CD4-positive, CD25-positive, alpha-beta regulatory T cell (primary cell): ENCODE results near the gene ELMO1. TPM values are rescaled to one million over a fixed set of nuclear protein-coding genes. Genes with fewer than 3 reads are reported as not detected.
A peak's percentile ranks its signal among the peaks of the same experiment; 100 is the strongest.

Experiments
- ATAC-seq, 2 donors: fragments of 150-1000 bp; cut with Tn5 transposase; one replicate each; pipeline ENCODE4 v1.10.0; 2021; ENCODE audit warnings: low read depth in 2 of 2, moderate number of reproducible peaks in 2 of 2, moderate library complexity in 1 of 2
- DNase-seq, 3 donors: peaks; one replicate each; pipeline versions ENCODE4 v3.0.0 to v3.0.0-alpha.2; 2012 to 2022; ENCODE audit warnings: mixed read lengths in 1 of 3
- H3K27ac ChIP-seq: one replicate; pipeline ENCODE4 v1.7.0; 2013; ENCODE audit warnings: mild to moderate bottlenecking, low read length; ENCODE audit not compliant: insufficient read depth, poor library complexity, severe bottlenecking
- H3K27me3 ChIP-seq: one replicate; pipeline ENCODE4 v1.7.0; 2013; ENCODE audit warnings: low read length; ENCODE audit not compliant: control insufficient read depth, insufficient read depth
- H3K36me3 ChIP-seq: one replicate; pipeline ENCODE4 v1.7.0; 2013; ENCODE audit warnings: mild to moderate bottlenecking, low read length, moderate library complexity; ENCODE audit not compliant: control insufficient read depth, insufficient read depth
- H3K4me1 ChIP-seq: 2 replicates; pipeline ENCODE4 v1.7.0; 2013; ENCODE audit warnings: mild to moderate bottlenecking, low read length; ENCODE audit not compliant: insufficient read depth, control insufficient read depth, poor library complexity, severe bottlenecking
- H3K4me3 ChIP-seq: one replicate; pipeline ENCODE4 v1.7.0; 2013; ENCODE audit warnings: low read depth, mild to moderate bottlenecking, low read length, moderate library complexity
- H3K9me3 ChIP-seq, 2 experiments: 1 replicate in 1 of 2; 2 replicates in 1 of 2; pipeline ENCODE4 v1.7.0; 2013; ENCODE audit warnings: low read length in 2 of 2, mild to moderate bottlenecking in 1 of 2, moderate library complexity in 1 of 2; ENCODE audit not compliant: control insufficient read depth in 2 of 2
- H3K27ac Mint-ChIP-seq, 3 donors: one replicate each; pipeline ENCODE4 v1.8.0; 2020 to 2022; ENCODE audit warnings: mild to moderate bottlenecking in 3 of 3, mixed read lengths in 3 of 3, moderate library complexity in 2 of 3
- H3K27me3 Mint-ChIP-seq: one replicate; pipeline ENCODE4 v1.8.0; 2022; ENCODE audit warnings: mild to moderate bottlenecking, mixed read lengths
- H3K36me3 Mint-ChIP-seq: one replicate; pipeline ENCODE4 v1.8.0; 2020; ENCODE audit warnings: mixed read lengths
- H3K4me1 Mint-ChIP-seq, 4 donors: one replicate each; pipeline ENCODE4 v1.8.0; 2020 to 2022; ENCODE audit warnings: mixed read lengths in 4 of 4, mild to moderate bottlenecking in 1 of 4
- H3K4me3 Mint-ChIP-seq, 4 donors: one replicate each; pipeline ENCODE4 v1.8.0; 2020 to 2022; ENCODE audit warnings: mild to moderate bottlenecking in 4 of 4, mixed read lengths in 4 of 4, moderate library complexity in 3 of 4
- H3K9me3 Mint-ChIP-seq, 7 donors: one replicate each; pipeline ENCODE4 v1.8.0; 2020 to 2022; ENCODE audit warnings: mixed read lengths in 7 of 7, mild to moderate bottlenecking in 3 of 7, moderate library complexity in 2 of 7
- polyA plus RNA-seq, 4 donors: library from polyadenylated mRNA; unstranded; fragments of 300-500 nt; fragmentation: Illumina TruSeq; gene quantifications; one replicate each; pipeline ENCODE4 v1.2.3, GENCODE V29; 2021
- total RNA-seq: library from RNA; stranded (reverse); gene quantifications from one replicate; pipeline ENCODE4 v1.2.3, GENCODE V29; 2022

The ELMO1 gene
- total and polyA plus RNA-seq, 5 donors from 2014 or later: 39.5 to 162 (median 53.5) TPM

- H3K9me3 Mint-ChIP-seq: peaks cover 0 to 1% (median 0%) of the 10 kb centered on the region in 7 donors
- Histone ChIP-seq H3K36me3 (peaks cover 14% of the 10 kb centered on the region), H3K9me3 (no peaks in the 10 kb centered on the region), H3K27ac (no peak overlapping the region), H3K4me3 (no peak overlapping the region), H3K4me1 (no peaks in the 10 kb centered on the region), H3K27me3 (no peaks in the 10 kb centered on the region)
- DNase-seq (no peak), ATAC-seq (no peak)
- H3K27ac Mint-ChIP-seq: no peak overlapping the region
- H3K4me1 Mint-ChIP-seq: peaks cover 0 to 19% (median 10%) of the 10 kb centered on the region in 4 donors
- no peaks in the 10 kb centered on the region for H3K27me3 Mint-ChIP-seq
- no peak overlapping the region for H3K4me3 Mint-ChIP-seq
- H3K36me3 Mint-ChIP-seq: peaks cover 56% of the 10 kb centered on the region
These were observed 374.3 kb downstream of the ELMO1 start for GRCh38 chr7:37074370-37074769.

- H3K9me3 ChIP-seq: no peaks in the 10 kb centered on the region
- no peak for ATAC-seq
- H3K4me1 ChIP-seq: no peaks in the 10 kb centered on the region
- H3K4me3 Mint-ChIP-seq: no peak overlapping the region
- H3K27ac Mint-ChIP-seq: peak overlapping the region in 1 of 3 donors; percentile 14
- no peak for DNase-seq
- no peak overlapping the region for H3K4me3 ChIP-seq
- H3K27me3 ChIP-seq: no peaks in the 10 kb centered on the region
- H3K27ac ChIP-seq: no peak overlapping the region
- no peaks in the 10 kb centered on the region for H3K27me3 Mint-ChIP-seq
- peaks cover 0 to 1% (median 0%) of the 10 kb centered on the region in 7 donors for H3K9me3 Mint-ChIP-seq
- H3K36me3 Mint-ChIP-seq: peaks cover 44% of the 10 kb centered on the region
- peaks cover 0 to 19% (median 11%) of the 10 kb centered on the region in 4 donors for H3K4me1 Mint-ChIP-seq
- H3K36me3 ChIP-seq: peaks cover 2% of the 10 kb centered on the region
These were observed 377.5 kb downstream of the ELMO1 start for GRCh38 chr7:37071124-37071523.

GRCh38 chr7:37070471-37070870 is 378.2 kb downstream of the ELMO1 start:
- Mint-ChIP-seq H3K4me1 (peaks cover under 1 to 20% (median 13%) of the 10 kb centered on the region in 4 donors), H3K27me3 (no peaks in the 10 kb centered on the region), H3K9me3 (peaks cover 0 to 1% (median 0%) of the 10 kb centered on the region in 7 donors), H3K27ac (peak overlapping the region; percentile 6 to 72 (median 14)), H3K36me3 (peaks cover 45% of the 10 kb centered on the region), H3K4me3 (no peak overlapping the region)
- Histone ChIP-seq H3K27ac (no peak overlapping the region), H3K9me3 (no peaks in the 10 kb centered on the region), H3K27me3 (no peaks in the 10 kb centered on the region), H3K36me3 (no peaks in the 10 kb centered on the region), H3K4me1 (no peaks in the 10 kb centered on the region), H3K4me3 (no peak overlapping the region)
- ATAC-seq (no peak), DNase-seq (no peak)

- DNase-seq (no peak), ATAC-seq (no peak)
- Histone ChIP-seq H3K4me3 (no peak overlapping the region), H3K4me1 (no peaks in the 10 kb centered on the region), H3K36me3 (no peaks in the 10 kb centered on the region), H3K27me3 (no peaks in the 10 kb centered on the region), H3K27ac (no peak overlapping the region), H3K9me3 (no peaks in the 10 kb centered on the region)
- Mint-ChIP-seq H3K4me3 (no peak overlapping the region), H3K27ac (no peak overlapping the region), H3K27me3 (no peaks in the 10 kb centered on the region), H3K9me3 (peaks cover 0 to 1% (median 0%) of the 10 kb centered on the region in 7 donors), H3K4me1 (peaks cover 5 to 23% (median 15%) of the 10 kb centered on the region in 4 donors), H3K36me3 (peaks cover 49% of the 10 kb centered on the region)
These were observed 378.6 kb downstream of the ELMO1 start for GRCh38 chr7:37070031-37070430.

- H3K4me1 ChIP-seq: no peaks in the 10 kb centered on the region
- Mint-ChIP-seq H3K4me1 (peaks cover 5 to 23% (median 14%) of the 10 kb centered on the region in 4 donors), H3K27ac (peak overlapping the region in 1 of 3 donors; percentile 20), H3K27me3 (no peaks in the 10 kb centered on the region), H3K36me3 (peaks cover 45% of the 10 kb centered on the region), H3K9me3 (peaks cover 0 to 1% (median 0%) of the 10 kb centered on the region in 7 donors), H3K4me3 (no peak overlapping the region)
- no peak overlapping the region for H3K27ac ChIP-seq
- H3K4me3 ChIP-seq: no peak overlapping the region
- no peak for DNase-seq
- no peaks in the 10 kb centered on the region for H3K9me3 ChIP-seq
- no peaks in the 10 kb centered on the region for H3K36me3 ChIP-seq
- H3K27me3 ChIP-seq: no peaks in the 10 kb centered on the region
- no peak for ATAC-seq
These were observed 379.3 kb downstream of the ELMO1 start for GRCh38 chr7:37069336-37069735.

- no peaks in the 10 kb centered on the region for H3K9me3 ChIP-seq
- H3K4me1 ChIP-seq: no peaks in the 10 kb centered on the region
- no peak overlapping the region for H3K4me3 Mint-ChIP-seq
- H3K4me3 ChIP-seq: no peak overlapping the region
- H3K36me3 ChIP-seq: no peaks in the 10 kb centered on the region
- H3K36me3 Mint-ChIP-seq: peaks cover 45% of the 10 kb centered on the region
- no peaks in the 10 kb centered on the region for H3K27me3 ChIP-seq
- ATAC-seq (no peak), DNase-seq (no peak)
- no peak overlapping the region for H3K27ac ChIP-seq
- peaks cover 4 to 27% (median 16%) of the 10 kb centered on the region in 4 donors for H3K4me1 Mint-ChIP-seq
- peak overlapping the region in 1 of 3 donors; percentile 20 for H3K27ac Mint-ChIP-seq
- no peaks in the 10 kb centered on the region for H3K27me3 Mint-ChIP-seq
- H3K9me3 Mint-ChIP-seq: peaks cover 0 to 1% (median 0%) of the 10 kb centered on the region in 7 donors
These were observed 379.8 kb downstream of the ELMO1 start for GRCh38 chr7:37068902-37069301.

GRCh38 chr7:37068038-37068437 is 380.6 kb downstream of the ELMO1 start:
- H3K9me3 Mint-ChIP-seq: peaks cover 0 to 2% (median 0%) of the 10 kb centered on the region in 7 donors
- Histone ChIP-seq H3K4me3 (no peak overlapping the region), H3K27me3 (no peaks in the 10 kb centered on the region), H3K36me3 (no peaks in the 10 kb centered on the region), H3K4me1 (no peaks in the 10 kb centered on the region), H3K27ac (no peak overlapping the region), H3K9me3 (no peaks in the 10 kb centered on the region)
- ATAC-seq (no peak), DNase-seq (no peak)
- no peak overlapping the region for H3K4me3 Mint-ChIP-seq
- H3K36me3 Mint-ChIP-seq: peaks cover 45% of the 10 kb centered on the region
- H3K27ac Mint-ChIP-seq: no peak overlapping the region
- no peaks in the 10 kb centered on the region for H3K27me3 Mint-ChIP-seq
- H3K4me1 Mint-ChIP-seq: peaks cover 6 to 31% (median 16%) of the 10 kb centered on the region in 4 donors

GRCh38 chr7:37065779-37066271 is 382.8 kb downstream of the ELMO1 start:
- no peaks in the 10 kb centered on the region for H3K4me1 ChIP-seq
- no peak overlapping the region for H3K4me3 ChIP-seq
- Mint-ChIP-seq H3K27ac (no peak overlapping the region), H3K27me3 (no peaks in the 10 kb centered on the region), H3K4me1 (peaks cover 10 to 32% (median 14%) of the 10 kb centered on the region in 4 donors), H3K9me3 (peaks cover 0 to 2% (median 0%) of the 10 kb centered on the region in 7 donors), H3K36me3 (peaks cover 37% of the 10 kb centered on the region), H3K4me3 (no peak overlapping the region)
- no peaks in the 10 kb centered on the region for H3K9me3 ChIP-seq
- DNase-seq (no peak), ATAC-seq (no peak)
- H3K36me3 ChIP-seq: no peaks in the 10 kb centered on the region
- no peak overlapping the region for H3K27ac ChIP-seq
- no peaks in the 10 kb centered on the region for H3K27me3 ChIP-seq
